KOPT-K1 (cell line): ENCODE results near the gene FBXL17.

Source experiments
- H3K27ac ChIP-seq: fragments of 200-600 bp; sonication (generic); 2 replicates; pipeline ENCODE4 v1.5.1; 2016; ENCODE audit warnings: antibody characterized with exemption, mild to moderate bottlenecking, low read depth, low read length; ENCODE audit not compliant: poor library complexity, severe bottlenecking
- H3K36me3 ChIP-seq: fragments of 200-600 bp; sonication (generic); 2 replicates; pipeline ENCODE4 v1.5.1; 2017; ENCODE audit warnings: antibody characterized with exemption, mild to moderate bottlenecking, low read length, moderate library complexity; ENCODE audit not compliant: insufficient read depth
- H3K9me3 ChIP-seq: fragments of 200-600 bp; sonication (generic); 2 replicates; pipeline ENCODE4 v1.5.1; 2017; ENCODE audit warnings: antibody characterized with exemption, low read length, mild to moderate bottlenecking; ENCODE audit not compliant: insufficient read depth, poor library complexity, severe bottlenecking

FBXL17 gene

GRCh38 chr5:107957051-107957450 is 424.8 kb downstream of the FBXL17 start:
- H3K9me3 ChIP-seq = no peaks in the 10 kb centered on the region
- no peaks in the 10 kb centered on the region for H3K36me3 ChIP-seq
- no peak overlapping the region for H3K27ac ChIP-seq

- peak overlapping the region; percentile 8 for H3K27ac ChIP-seq
- H3K36me3 ChIP-seq = no peaks in the 10 kb centered on the region
- no peaks in the 10 kb centered on the region for H3K9me3 ChIP-seq
Measured at GRCh38 chr5:107955321-107955720, 426.6 kb downstream of the FBXL17 start.

DNA sequence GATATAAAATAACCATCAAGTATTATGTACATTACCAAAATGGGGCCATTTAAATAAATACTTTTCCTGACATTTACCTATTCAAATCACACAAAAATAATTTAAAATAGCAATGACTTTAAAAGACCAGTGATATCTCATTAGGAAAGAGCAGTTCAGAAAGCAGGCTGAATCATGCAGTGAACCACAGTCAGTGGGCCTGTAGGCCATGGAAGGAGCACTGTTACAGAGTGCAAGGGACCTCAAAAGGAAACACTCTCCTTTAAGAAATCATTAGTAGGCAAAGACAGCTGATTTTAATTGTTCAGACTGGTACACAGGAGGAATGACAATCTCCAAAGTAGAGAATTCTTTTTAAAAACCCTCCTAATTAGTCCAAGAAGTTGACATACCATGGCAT is 427.6 kb downstream of the FBXL17 start:
- Histone ChIP-seq H3K9me3 (no peaks in the 10 kb centered on the region), H3K27ac (peak overlapping the region; percentile 5), H3K36me3 (no peaks in the 10 kb centered on the region)

DNA sequence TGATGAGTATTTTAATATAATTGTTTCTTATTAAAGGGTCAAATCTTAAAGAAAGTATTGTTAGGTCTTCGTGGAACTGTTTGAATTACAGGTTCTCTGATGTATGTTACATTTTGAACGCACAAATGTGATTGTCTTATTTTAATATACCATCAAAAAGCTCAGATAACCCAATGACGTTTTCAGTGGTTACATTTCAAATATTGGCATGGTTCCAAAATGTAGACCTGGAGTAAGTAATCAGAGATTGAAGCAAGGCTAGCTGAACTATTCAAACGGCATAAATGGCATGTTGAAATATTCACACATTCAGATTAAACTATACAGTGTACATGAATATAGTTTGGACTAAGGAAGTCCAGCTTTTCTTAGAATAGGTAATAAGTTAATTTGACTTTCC is 429.4 kb downstream of the FBXL17 start:
- Histone ChIP-seq H3K27ac (peak overlapping the region; percentile 94), H3K36me3 (no peaks in the 10 kb centered on the region)

GRCh38 chr5:107951309-107951708 is 430.6 kb downstream of the FBXL17 start:
- Histone ChIP-seq H3K36me3 (no peaks in the 10 kb centered on the region), H3K9me3 (no peaks in the 10 kb centered on the region), H3K27ac (peak overlapping the region; percentile 94)

More for the DNA sequence above, 429.4 kb downstream of the FBXL17 start:
- H3K9me3 ChIP-seq = no peaks in the 10 kb centered on the region

DNA sequence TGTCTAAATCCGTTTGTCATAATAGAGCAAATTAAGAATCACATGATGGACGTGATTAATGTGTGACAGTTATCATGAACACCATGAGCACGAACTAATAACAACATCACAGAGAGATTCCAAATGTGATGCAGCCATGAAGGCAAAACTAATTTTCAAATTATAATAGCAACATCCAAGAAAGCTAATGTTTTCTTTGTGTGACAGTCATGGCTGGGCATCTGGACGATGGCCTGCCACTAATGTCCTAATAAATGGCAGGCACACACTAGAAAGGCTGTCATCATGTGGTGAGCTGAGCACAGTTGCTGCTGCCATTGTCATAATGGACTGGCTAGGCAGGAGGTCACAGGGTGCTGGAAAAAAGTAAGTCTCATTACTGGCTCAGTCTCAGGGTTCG is 431.1 kb downstream of the FBXL17 start:
- Histone ChIP-seq H3K36me3 (no peaks in the 10 kb centered on the region), H3K9me3 (no peaks in the 10 kb centered on the region), H3K27ac (peak overlapping the region; percentile 94)

DNA sequence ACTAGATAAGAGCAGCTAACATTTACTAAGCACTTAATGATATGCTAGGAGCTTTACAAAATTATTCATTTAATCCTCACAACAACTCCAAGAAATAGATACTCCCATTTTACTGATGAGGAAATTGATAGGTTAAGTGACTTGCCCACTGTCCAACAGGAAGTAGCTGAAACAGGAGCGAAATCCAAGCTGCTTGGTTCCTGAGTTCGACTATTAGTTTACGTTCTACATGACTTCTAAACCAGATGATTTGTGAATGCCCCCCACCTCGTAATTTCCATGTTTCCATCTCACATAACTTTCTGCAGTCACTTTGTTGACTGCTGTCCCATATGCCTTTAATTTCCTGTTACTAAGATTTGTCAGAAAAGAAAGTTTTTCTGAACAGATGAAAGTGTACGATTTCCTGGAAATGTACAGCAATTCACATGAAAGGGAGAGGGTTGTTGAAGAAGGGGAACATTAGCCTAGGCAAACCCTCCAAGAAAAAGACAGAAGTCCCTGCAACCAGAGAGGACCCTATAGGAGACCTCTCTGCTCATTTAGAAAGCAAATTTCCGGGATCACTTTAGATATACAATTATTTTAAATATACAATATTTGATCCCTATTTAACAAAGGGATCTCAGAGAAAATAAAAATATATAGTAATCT is 432.1 kb downstream of the FBXL17 start:
- peak overlapping the region; percentile 94 for H3K27ac ChIP-seq
- no peaks in the 10 kb centered on the region for H3K36me3 ChIP-seq
- no peaks in the 10 kb centered on the region for H3K9me3 ChIP-seq

DNA sequence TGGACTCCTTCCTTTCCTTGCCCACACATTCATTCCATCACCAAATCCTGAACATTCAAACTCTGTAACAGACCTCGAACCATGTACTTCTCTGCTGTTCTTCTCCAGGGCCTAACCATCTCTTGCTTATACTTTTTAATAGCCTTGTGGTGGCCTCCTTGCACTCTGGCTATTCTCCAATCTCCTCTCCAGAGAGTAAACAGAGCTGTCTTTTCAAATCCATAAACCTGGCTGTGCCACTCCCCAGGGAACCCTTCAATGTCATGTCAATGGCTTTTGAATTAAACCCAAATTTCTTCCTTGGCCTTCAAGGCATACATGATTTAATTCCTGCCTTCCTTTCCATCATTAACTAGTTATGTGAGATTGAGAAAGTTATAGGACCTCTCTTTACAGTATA is 433.5 kb downstream of the FBXL17 start:
- no peaks in the 10 kb centered on the region for H3K9me3 ChIP-seq
- H3K27ac ChIP-seq = peak overlapping the region; percentile 94
- H3K36me3 ChIP-seq = no peaks in the 10 kb centered on the region

DNA sequence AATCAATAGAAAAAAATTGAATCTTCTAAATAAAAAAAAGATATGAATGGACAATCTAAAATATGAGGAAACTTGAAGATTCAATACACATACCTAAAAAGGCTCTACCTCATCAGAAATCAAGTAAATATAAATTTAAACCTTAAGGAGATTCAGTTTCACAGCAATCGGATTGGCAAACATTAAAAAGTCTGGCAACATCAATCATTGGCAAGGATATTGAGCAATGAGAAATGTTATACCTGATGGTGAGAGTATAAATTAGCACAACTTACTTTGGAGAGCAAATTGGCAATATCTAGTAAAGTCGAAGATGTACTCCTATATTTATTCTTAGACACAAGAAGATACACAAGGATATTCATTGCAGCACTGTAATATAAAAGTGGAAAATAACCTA is 436.8 kb downstream of the FBXL17 start:
- Histone ChIP-seq H3K36me3 (no peaks in the 10 kb centered on the region), H3K9me3 (no peaks in the 10 kb centered on the region), H3K27ac (no peak overlapping the region)

DNA sequence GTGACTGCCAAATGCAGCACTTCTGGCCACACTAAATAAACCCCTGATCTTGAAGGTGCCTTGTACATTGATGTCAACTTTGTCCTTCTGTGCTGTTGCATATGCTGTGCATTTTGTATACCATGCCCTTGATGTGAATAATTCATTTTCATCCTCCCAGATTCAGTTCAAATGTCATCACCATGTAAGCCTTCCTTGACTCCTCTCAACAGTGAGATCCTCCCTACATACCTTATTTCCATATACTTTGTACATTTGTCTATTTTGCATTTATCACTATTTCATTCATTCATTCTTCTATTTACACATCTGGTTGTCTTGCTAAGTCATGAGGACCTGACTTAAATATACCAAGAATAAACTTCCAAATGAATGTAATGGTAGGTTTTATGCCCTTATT is 438.0 kb downstream of the FBXL17 start:
- no peaks in the 10 kb centered on the region for H3K36me3 ChIP-seq
- no peaks in the 10 kb centered on the region for H3K9me3 ChIP-seq
- H3K27ac ChIP-seq = no peak overlapping the region

DNA sequence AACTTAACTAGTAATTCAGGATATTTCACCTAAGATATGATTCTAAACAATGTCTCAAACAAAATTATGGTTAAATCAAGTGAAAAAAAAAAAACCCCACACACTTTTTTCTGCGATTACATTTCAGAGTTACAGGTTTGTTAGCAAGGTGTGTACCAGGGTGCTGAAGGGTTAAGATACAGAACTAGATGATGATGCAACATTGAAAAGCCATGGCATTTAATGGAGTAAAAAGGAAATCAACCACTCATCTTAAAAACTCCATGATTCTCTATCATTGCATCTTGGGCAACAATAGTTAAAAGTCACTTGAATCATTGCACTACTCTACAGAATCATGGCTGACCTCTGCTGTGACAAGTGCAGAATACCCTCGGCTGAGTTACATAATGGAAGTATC is 440.9 kb downstream of the FBXL17 start:
- H3K36me3 ChIP-seq = no peaks in the 10 kb centered on the region
- H3K9me3 ChIP-seq = no peaks in the 10 kb centered on the region
- H3K27ac ChIP-seq = no peak overlapping the region

DNA sequence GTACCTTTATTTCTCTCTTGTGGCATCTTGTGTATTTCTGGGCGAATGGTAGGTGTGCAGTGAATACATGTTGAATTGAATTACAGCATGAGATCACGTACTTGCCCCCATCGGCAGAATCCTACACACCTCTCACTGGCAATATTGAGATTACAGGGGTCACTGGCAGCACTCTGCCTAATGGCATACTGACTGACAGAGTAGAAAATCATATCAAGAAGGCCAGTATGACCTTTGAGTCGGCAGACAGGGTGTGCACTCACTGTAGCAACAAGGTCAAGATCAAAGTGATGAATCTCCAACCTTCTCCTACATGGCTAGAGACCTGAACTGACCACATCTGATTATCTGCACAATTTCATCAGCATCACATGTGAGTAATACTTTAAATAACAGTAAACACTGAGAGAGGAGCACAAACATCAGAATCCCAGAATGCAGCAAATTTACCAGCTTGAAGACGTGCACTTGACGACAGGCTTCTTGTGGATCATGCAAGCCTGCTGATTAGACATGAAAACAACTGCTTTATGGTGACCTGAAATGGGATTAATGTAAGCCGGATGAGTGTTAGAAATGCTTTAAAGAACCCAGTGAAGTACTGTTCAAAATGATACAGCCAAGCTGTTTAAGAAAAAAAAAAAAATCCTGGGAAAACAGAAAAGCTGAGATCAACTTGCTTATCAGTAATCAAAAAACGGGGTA is 444.1 kb downstream of the FBXL17 start:
- Histone ChIP-seq H3K27ac (no peak overlapping the region), H3K9me3 (no peaks in the 10 kb centered on the region), H3K36me3 (no peaks in the 10 kb centered on the region)

- no peaks in the 10 kb centered on the region for H3K36me3 ChIP-seq
- H3K27ac ChIP-seq = no peak overlapping the region
- no peaks in the 10 kb centered on the region for H3K9me3 ChIP-seq
Measured at GRCh38 chr5:107937204-107937603, 444.7 kb downstream of the FBXL17 start.

GRCh38 chr5:107936515-107936914 is 445.4 kb downstream of the FBXL17 start:
- Histone ChIP-seq H3K9me3 (no peaks in the 10 kb centered on the region), H3K36me3 (no peaks in the 10 kb centered on the region), H3K27ac (no peak overlapping the region)

- H3K27ac ChIP-seq = no peak overlapping the region
- H3K9me3 ChIP-seq = no peaks in the 10 kb centered on the region
- H3K36me3 ChIP-seq = no peaks in the 10 kb centered on the region
Measured at GRCh38 chr5:107935645-107936044, 446.3 kb downstream of the FBXL17 start.

GRCh38 chr5:107933326-107933725 is 448.6 kb downstream of the FBXL17 start:
- H3K9me3 ChIP-seq = no peaks in the 10 kb centered on the region
- no peaks in the 10 kb centered on the region for H3K36me3 ChIP-seq
- H3K27ac ChIP-seq = no peak overlapping the region
